ENCODE data around the gene MEIOSIN. TPM values are rescaled to one million over a fixed set of nuclear protein-coding genes. Genes with fewer than 3 reads are reported as not detected.
"Not testable (repeated sequence)": the region's sequence is repeated elsewhere in the genome, so short reads cannot be mapped to it uniquely, and the experiment has no call there.

MEIOSIN gene
- total RNA-seq = under 1 TPM in 1 of 6 experiments, not detected in 5; 0.24 TPM
- long read RNA-seq = 0 reads

- no peak for DNase-seq
- no peaks in the 10 kb centered on the region for H3K36me3 ChIP-seq
- TF ChIP-seq CTCF (IDR thresholded peaks at IDR 0.05) (no peak), POLR2A (IDR thresholded peaks at IDR 0.05) (no peak)
- H3K9me3 ChIP-seq = no peaks in the 10 kb centered on the region
- H3K27ac ChIP-seq = no peak within 1 kb of the TSS
- peaks cover 0 to 12% (median 5%) of the 10 kb centered on the region in 4 donors for H3K4me1 ChIP-seq
- H3K4me3 ChIP-seq = no peak within 1 kb of the TSS
- 94% methylated on average over 22 of the region's 59 CpGs for WGBS (ENCODE audit: insufficient coverage, low coverage, low lambda C conversion rate, missing lambda C conversion rate)
- ATAC-seq = no peak
- intact Hi-C loops (cut with DNase I) = no loop called here
- H3K27me3 ChIP-seq = no peaks in the 10 kb centered on the region
These were observed at the start of gene MEIOSIN for GRCh38 chr19:45733160-45733810. MEIOSIN (plus strand) TSS chr19:45733439; CDS start chr19:45735377, 1,938 bp downstream.

GRCh38 chr19:45685045-45685444 lies 48.2 kb upstream of the MEIOSIN start:
- H3K27ac ChIP-seq; H3K27me3 ChIP-seq; H3K4me3 ChIP-seq; ATAC-seq; H3K4me1 ChIP-seq; intact Hi-C loops (cut with DNase I); DNase-seq; H3K9me3 ChIP-seq: not testable (repeated sequence)
- WGBS (ENCODE audit: insufficient coverage, low coverage, low lambda C conversion rate, missing lambda C conversion rate) = 83% methylated on average over 8 of the region's 11 CpGs
- H3K36me3 ChIP-seq = peaks cover 0 to 34% (median 10%) of the 10 kb centered on the region in 4 donors

GRCh38 chr19:45687599-45687998 lies 45.6 kb upstream of the MEIOSIN start:
- ATAC-seq = no peak
- intact Hi-C loops (cut with DNase I) = no loop called here

GRCh38 chr19:45691516-45692186 lies 41.6 kb upstream of the MEIOSIN start, which contains the start of gene SNRPD2:
SNRPD2 (minus strand) TSS chr19:45691953; CDS start chr19:45691888, 65 bp downstream.
- TF ChIP-seq CTCF (IDR thresholded peaks at IDR 0.05) (no peak), POLR2A (IDR thresholded peaks at IDR 0.05) (peak; percentile 84)
- Histone ChIP-seq H3K4me3 (peak within 1 kb of the TSS; percentile 70 to 95 (median 85)), H3K9me3 (no peaks in the 10 kb centered on the region), H3K4me1 (peaks cover 0 to 13% (median 6%) of the 10 kb centered on the region in 4 donors), H3K27me3 (no peaks in the 10 kb centered on the region), H3K36me3 (peaks cover 0 to 17% (median 9%) of the 10 kb centered on the region in 4 donors), H3K27ac (peak within 1 kb of the TSS; percentile 64 to 93 (median 82))
- ATAC-seq (peak; percentile 77 to 78 (median 78)), DNase-seq (peak; percentile 93 to 96 (median 94))
- intact Hi-C loops (cut with DNase I) = no loop called here
- WGBS (ENCODE audit: insufficient coverage, low coverage, low lambda C conversion rate, missing lambda C conversion rate) = under 1% methylated on average over 25 of the region's 36 CpGs

More at GRCh38 chr19:45687599-45687998, 45.6 kb upstream of the MEIOSIN start:
- TF ChIP-seq POLR2A (IDR thresholded peaks at IDR 0.05) (no peak), CTCF (IDR thresholded peaks at IDR 0.05) (no peak)
- DNase-seq = no peak
- H3K4me3 ChIP-seq = no peak overlapping the region
- H3K27me3 ChIP-seq = no peaks in the 10 kb centered on the region
- H3K36me3 ChIP-seq = peaks cover 0 to 34% (median 10%) of the 10 kb centered on the region in 4 donors
- H3K4me1 ChIP-seq = peaks cover 0 to 7% (median 0%) of the 10 kb centered on the region in 4 donors
- no peak overlapping the region for H3K27ac ChIP-seq
- H3K9me3 ChIP-seq = no peaks in the 10 kb centered on the region
- WGBS (ENCODE audit: insufficient coverage, low coverage, low lambda C conversion rate, missing lambda C conversion rate) = 73% methylated on average over 3 of the region's 9 CpGs
